Hematopoietic multipotent progenitor cell (in vitro differentiated cells): ENCODE data around the gene ELN. TPM values are rescaled to one million over a fixed set of nuclear protein-coding genes. Genes with fewer than 3 reads are reported as not detected.
"Not testable (repeated sequence)": the region's sequence is repeated elsewhere in the genome, so short reads cannot be mapped to it uniquely, and the experiment has no call there.

Experiments used
- DNase-seq, 3 donors: peaks; one replicate each; pipeline ENCODE4 v3.0.0-alpha.2; 2011 to 2015; ENCODE audit warnings: low read depth in 2 of 3, low spot score in 2 of 3
- total RNA-seq: library from RNA; depleted of rRNA; stranded (reverse); fragments of >200 nt; gene quantifications from one replicate; pipeline ENCODE4 v1.2.3, GENCODE V29; 2012

Gene ELN
- total RNA-seq: 27.5 TPM

DNA sequence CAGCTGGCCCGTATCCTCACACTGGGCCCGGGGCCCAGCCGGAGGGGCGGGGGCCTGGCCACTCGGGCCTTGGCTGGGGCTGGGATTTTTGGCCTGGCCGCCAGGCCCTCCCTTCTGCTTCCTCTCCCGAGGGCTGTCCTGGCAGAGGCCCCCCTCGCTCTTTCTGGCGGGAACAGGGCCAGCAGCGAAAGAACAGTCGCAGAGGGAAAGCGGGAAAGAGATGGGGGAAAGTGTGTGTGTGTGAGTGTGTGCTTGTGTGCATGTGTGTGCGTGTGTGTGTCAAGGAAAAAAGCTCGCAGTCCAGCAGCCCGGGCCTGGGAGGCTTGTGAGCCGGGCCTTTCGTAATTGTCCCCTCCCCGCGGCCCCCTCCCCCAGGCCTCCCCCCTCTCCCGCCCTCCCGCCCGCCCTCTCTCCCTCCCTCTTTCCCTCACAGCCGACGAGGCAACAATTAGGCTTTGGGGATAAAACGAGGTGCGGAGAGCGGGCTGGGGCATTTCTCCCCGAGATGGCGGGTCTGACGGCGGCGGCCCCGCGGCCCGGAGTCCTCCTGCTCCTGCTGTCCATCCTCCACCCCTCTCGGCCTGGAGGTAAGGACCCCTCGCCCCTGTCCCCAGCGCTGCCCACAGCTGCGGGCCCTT is at the start of gene ELN:
ELN (plus strand) TSS at position 491 of the 638 bp plus-strand sequence; CDS start at position 506, 15 bp downstream.
- no peak for DNase-seq

DNA sequence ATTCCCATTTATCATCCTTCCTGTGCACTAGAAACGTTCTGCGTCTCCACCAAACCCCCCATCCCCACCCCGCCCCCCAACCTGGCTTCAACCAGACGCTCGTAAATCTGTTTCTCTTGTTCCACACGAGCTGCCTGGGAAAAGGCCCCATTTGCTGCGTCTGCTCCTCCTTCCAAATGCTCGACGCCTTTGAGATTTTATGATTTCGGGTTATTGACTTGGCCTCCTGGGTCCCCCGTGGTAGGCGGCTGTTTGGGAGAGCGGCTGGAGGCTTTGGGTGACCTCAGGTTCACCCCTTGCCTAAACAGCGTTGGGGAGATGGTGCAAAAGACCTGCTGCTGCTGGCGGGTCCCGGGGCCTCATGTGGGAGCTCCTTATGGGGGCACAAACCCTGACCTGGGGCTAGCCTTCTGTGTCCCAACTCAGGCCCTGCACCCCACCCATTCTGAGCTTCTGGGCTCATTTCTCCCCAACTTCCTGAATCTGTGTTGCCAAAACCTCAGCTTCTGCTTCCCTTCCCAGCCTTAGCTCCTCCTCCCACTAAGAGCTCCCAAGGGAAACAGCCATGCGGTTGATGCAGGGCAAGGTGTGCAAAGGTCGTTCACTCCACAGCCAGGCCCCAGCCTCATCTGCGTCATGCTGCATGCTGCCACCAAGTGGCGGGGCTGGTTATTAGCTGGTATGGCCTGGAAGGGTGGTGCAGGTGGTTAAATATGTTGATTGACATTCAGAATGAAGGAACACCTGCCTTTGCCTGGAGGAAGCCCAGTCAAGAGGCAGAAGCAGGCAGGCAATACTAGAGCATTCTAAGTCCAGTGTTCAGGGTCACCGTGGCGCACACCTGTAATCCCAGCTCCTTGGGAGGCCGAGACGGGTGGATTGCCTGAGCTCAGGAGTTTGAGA is 49.1 kb upstream of the ELN start:
- peak in 2 of 3 donors; percentile 60 to 71 for DNase-seq

DNA sequence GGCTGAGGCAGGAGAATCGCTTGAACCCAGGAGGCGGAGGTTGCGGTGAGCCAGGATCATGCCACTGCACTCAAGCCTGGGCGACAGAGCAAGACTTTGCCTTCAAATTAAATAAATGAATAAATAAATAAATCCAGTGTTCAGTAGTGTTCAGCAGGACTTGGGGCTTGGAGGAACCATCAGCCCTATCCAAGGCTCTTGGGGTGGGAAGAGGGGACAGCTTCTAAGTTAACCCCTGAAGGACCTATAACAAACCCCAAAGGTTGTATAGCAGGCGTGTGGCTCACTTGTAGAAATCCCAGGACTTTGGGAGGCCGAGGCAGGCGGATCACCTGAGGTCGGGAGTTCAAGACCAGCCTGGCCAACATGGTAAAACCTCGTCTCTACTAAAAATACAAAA is 48.3 kb upstream of the ELN start:
- DNase-seq: not testable (repeated sequence)

DNA sequence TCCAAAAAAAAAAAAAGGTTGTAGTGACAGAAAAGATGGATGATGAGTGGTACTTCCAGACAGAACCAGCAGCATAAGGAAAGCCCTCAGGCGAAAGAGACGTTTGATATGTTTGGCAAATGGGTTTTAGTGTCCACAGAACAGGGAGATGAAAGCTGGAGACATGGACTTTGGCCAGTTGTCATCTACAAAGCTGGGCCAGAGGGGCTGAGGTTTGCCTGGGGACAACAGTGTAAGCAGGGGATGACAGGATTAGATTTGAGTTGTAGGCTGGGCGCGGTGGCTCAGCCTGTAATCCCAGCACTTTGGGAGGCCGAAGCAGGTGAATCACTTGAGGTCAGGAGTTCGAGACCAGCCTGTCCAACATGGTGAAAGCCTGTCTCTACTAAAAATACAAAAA is 47.8 kb upstream of the ELN start:
- DNase-seq: no peak

DNA sequence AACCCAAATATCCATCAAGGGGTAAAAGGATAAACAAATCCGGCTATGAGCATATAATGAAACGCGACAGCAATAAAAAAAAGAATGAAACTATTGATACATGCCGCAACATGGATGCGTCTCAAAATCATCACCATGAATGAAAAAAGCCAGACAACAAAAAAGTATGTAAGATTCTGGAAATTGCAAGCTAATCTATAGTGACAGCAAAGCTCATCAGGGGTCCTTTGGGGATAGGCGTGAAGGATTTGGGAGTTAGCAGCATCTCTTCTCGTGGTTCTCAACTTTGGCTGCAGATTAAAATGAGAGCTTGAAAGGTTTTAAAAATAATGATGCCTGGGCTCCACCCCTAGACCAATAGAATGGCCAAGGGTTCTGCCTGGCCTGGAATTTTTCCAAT is 46.0 kb upstream of the ELN start:
- no peak for DNase-seq

DNA sequence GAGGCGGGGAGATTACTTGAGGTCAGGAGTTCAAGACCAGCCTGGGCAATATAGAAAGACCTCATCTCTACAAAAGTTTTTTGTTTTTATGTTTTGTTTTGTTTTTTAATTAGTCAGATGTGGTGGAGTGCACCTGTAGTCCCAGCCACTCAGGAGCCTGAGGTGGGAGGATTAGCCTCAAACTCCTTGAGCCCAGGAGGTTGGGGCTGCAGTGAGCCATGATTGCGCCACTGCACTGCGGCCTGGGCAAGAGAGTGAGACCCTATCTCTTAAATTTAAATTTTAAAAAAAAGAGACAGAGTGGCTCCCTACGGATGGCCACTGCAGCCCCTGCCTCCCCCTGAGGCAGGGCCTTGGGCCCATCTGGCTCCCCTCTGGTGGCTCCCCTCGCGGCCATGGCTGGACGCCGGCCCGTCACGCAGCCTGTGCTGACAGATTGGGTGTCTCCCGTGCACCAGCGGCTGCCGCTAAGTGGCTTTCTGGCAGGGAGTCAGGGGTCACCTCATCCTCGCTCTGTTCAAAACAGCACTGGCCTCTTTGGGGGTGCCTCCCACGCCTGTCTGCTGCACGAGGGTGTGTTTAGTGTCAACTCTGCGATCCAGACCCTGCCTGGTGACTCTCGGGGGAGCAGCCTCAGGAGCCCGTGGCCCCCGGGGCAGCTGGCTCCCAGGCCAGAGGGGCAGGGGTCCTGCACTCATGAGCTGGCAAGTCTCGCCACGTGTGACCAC is 44.4 kb upstream of the ELN start:
- no peak for DNase-seq

DNA sequence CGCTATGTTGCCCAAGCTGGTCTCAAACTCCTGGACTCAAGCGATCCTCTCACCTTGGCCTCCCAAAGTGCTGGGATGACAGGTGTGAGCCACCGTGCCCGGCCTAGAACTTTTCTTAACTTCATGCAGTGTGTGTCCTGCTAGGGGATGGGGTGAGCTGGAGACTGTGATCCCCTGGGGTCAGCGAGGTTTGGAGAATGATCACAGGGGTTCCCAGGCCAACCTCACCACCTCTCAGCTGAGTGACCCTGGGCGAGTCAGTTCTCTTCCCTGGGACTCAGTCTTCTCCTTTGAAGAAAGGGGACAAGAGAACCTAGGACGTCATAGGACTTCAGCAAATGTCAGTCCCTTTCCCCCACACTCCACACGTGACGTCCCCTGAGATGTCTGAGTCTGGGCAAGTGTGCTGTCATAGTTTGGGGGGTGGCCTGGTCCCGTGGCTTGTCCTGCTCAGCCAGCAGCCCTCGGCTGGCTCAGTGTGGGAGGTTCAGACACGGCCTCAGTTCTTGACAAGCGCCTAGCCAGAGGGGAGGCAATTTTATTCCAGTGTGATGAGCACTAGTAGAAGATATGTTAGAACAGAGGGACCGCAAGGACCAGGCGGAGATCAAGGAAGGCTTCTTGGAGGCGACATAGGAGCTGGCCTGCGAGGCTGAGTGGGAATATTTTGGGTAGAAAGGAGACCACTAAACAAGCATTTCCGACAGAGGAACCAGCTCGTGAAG is 43.3 kb upstream of the ELN start:
- DNase-seq: no peak

DNA sequence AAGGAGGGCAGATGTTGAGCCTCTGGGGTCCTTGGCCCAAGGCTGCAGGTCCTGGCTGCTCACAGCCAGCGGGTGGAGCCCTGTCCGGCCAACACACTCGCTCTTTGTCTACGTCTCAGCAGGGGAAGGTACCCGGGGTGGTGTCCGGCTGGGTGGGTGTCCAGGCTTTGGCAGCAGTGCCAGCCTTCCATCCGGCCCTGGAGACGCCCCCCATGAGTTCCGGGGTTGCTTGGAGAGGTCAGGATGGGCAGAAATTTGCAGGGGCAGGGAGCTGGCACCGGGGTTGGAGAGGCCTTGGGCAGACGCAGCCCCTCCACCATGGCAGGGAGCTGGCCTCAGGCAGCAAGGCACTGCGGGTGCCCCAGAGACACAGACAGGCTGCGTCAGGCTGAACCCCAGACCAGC is 42.2 kb upstream of the ELN start:
- DNase-seq: no peak

DNA sequence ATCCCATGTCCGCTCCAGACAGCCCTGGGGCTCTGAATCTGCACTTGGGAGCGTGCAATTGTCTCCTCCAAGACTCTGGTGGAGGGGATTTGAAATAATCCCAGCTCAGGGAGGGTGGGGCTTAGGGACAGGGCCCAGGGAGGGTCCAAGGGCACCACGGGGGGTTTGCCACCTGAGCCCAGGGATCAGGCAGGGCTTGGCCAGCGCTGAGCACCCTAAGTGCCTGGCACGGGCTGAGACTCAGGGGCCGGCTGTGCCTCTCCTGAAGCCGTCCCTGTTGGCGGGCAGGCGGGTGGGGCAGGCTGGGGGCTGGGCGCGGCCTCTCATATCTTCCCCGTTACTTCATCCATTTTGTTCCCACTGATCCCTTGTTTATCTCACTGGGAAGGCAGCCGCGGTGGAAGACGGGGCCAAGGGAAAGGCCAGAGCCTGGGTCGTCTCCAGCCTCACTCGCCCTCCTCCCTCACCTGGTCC is 41.8 kb upstream of the ELN start:
- no peak for DNase-seq

DNA sequence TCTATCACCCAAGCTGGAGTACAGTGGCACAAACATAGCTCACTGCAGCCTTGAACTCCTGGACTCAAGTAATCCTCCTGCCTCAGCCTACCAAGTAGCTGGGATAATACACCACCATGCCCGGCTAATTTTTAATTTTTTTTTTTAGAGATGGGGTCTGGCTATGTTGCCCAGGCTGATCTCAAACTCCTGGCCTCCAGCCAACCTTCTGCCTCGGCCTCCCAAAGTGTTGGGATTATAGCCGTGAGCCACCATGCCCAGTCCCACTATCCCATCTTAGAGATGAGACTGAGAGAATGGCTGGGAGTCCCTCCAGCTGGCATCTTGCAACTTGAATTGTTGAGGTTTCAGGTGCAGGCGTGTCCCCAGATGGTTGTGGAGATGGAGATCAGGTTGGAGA is 40.7 kb upstream of the ELN start:
- no peak for DNase-seq

DNA sequence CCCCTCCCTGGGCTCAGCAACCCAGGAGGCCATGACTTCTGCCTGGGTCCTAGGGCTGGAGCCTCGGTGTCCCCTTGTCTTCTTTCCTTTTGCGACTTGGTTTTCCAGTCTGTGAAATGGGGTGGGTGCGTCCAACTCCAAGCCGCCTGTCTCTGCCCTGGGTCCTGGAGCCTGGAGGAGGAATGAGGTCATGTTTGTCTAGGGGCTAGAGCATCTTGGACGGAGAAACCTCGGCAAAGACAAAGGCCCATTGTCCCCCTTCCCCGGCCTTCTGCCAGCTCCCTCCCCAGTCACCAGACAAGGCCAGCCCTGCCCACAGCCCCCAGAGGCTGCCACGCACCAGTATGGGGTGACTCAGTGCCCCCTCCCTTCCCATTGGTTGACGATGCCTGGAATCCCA is 39.8 kb upstream of the ELN start:
- DNase-seq: no peak

DNA sequence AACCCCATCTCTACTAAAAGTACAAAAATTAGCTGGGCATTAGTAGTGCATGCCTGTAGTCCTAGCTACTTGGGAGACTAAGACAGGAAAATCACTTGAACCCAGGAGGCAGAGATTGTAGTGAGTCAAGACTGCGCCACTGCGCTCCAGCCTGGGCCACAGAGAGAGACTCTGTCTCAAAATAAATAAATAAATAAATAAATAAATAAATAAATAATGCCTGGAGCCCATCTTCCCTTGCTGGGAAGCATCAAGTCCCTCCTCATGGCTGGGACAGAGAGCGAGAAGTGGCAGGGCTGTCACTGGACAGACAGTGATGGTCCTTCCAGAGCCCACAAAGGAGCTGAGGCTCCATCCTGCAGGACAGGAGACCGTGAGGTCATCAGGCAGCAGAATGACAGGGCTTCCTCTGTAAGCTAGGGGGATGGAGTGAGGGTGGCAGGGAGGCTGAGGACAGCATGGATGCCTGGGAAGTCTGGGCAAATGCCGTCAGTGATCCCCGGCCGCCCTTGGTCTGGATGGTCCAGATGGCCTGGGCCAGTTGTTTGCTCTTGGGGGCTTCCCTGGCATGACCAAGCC is 36.4 kb upstream of the ELN start:
- no peak for DNase-seq

DNA sequence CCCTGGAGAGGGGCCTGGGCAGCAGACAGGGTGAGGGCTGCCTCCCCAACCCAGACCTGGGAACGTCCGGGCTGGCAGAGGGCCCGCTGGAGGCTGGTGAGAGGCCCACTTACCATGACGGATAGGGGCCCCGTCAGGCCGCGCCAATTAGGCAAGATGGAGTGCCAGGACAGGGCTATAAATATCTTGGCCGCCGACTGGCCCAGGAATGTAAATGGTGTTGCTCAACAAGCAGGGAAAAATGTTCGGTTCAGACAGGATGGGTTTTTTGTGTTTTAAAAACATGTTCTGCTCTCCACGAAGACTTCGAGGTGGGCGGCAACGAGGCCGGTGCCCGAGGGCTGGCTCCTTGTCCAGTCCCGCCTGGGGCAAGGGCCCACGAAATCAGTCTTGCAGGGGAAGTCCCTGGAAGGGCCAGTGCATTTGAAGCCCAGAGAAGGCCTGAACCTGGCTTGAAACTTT is 35.8 kb upstream of the ELN start:
- DNase-seq: no peak

DNA sequence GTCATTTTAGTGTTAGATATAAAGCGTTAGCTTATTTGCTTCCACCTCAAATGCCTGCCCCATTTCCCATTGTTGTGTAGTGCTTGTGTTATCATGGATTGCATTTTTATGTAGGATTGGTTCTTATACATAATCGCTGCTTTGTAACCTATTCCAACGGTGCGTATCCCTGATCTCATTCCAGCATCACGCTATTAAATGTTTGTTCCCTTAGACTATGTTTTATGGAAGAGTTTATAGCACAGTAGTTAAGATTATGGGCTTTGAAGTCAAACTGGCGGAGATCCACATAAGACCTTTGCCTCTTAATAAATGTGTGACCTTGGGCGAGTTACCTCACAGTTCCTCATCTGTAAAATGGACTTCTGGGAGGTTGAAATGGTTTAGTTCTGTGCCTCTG is 34.0 kb upstream of the ELN start:
- DNase-seq: no peak

DNA sequence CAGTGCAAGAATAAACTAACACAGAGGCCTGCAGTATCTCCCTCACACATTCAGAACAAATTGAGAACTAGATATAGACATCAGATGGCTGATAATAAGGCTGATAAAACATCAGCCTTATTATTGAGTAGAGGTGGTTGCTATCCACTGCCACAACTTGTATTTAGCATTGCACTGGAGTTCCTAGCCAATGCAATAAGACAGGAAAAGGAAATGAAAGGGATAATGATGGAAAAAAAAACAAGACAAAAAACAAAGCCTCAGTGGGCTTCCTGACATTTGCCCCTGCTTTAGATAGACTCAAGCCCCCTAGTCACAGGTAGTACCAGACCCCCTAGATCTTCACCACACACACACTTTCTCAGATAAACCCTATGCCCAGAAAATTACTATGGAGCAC is 33.2 kb upstream of the ELN start:
- no peak for DNase-seq

DNA sequence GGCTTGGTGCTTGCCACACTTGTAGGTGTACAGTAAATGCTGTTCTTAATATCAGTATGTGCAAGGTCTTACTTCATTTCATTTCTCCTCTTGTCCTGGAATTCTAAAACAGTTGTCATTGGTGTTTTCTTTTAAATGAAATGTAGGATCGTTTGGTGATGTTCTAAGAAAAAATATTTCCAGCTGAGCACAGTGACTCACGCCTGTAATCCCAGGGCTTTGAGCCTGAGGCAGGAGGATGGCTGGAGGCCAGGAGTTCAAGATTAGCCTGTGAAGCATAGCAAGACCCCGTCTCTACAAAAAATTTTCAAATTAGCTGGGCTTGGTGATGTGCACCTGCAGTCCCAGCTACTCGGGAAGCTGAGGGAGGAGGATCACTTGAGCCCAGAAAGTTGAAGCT is 32.6 kb upstream of the ELN start:
- no peak for DNase-seq

DNA sequence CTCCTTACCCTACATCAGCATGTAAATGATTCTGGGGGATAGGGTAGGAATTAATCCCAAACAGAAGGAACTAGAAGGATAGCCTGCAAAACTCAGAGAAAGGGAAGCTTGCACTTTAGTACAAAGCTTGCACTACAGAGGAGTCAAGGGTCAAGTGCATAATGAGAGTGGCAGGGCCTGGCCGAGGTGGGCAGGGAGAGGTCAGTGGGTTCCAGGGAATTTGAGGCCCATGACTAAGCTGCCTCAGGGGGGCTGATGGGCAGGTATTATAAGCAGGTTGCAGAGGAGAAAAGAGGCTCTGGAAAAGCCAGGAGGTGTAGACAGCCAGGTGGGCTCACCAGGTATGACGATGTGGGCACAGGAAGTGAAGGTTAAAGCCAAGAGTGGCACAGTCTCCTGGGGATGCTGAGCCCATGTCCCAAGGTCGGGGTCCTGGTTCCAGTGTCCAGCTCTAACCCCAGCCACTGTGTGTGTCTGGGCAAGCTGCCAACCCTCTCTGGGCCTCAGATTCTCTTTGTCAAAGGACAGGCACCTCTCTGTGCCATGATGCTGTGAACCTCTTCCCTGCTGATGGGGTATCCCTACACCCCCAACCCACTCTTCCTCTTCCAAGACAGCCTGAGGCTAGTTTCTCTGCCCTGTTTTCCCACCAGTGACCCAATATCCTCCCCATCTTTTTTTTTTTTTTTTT is 32.0 kb upstream of the ELN start:
- DNase-seq: no peak

DNA sequence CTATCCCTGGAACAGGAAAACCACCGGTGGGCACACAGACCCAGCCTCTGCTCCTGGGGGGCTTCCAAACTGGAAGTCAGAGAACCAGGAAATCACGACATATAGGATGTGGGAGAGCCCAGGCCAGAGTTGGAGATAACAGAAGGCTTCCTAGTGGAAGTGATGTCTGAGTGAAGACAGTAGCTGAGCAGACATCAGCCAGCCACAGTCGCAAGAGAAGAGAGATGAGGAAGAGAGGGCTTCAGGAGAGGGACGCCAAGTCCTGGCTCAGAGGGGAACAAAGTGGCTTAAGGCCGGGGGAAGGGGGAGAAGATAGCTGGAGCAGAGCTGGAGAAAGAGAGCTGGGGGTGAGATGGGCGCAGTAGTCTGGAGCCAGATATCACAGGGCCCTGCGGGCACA is 30.9 kb upstream of the ELN start:
- DNase-seq: no peak

DNA sequence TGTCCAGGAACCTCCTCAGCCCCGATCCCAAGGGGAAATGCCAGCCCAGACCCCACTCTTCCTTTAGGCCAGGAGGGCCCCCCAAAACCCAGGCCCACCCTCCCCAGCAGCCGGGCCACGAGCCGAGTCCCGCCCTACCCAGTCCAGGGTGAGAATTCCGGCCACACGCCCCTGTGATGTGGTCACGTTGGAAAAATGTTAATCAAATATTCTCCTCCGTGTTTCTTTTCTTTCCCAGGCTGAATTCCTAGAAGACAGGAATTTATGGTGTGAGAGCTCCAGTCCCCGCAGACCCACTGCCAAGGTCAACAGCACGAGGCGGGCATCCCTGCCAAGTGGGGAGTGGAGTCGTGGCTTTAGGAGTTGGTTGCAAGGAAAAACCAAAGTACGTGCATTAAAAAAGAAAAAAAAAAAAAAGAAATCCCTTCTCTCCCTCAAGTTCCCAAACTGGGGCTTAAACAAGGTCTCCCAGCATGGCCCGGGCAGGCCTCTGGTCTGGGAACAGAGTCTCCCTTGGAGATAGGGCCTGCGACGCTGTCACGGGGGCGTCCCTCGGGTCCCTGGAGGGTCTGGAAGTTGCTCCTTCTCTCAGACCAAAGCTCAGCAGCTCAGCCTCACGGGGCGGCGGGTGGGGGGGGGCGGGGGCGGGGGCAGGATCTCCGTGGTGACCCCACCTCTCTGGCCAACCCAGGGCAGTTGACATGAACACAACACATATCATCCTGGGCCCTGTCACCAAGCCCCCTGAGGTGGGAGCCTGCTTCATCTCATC is 28.1 kb upstream of the ELN start:
- no peak for DNase-seq
